Measurements from ENCODE around the gene ZMIZ2.

DNA sequence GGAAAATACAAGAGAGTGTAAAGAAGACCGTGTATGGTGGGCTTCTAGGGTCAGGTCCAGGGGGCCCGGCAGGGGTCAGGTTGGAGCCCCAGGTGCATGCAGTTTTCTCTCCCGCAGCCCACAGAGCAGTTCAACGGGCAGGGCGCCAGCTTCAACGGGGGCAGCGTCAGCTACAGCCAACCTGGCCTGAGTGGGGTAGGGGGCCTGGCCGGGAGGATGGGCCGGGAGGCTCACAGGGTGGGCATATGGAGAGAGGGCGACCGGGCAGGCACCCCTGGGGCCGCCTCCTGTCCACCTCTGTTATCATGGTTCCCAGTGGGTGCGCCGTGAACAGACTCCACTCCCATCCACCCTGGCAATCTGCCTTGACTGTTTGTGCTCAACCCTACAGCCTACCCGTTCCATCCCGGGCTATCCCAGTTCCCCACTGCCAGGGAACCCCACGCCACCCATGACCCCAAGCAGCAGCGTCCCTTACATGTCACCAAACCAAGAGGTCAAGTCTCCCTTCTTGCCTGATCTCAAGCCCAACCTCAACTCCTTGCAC is 11.5 kb downstream of the ZMIZ2 start:
- TF ChIP-seq POLR2A (IDR thresholded peaks at IDR 0.05) = no peak
- TF ChIP-seq, protein P1, sequence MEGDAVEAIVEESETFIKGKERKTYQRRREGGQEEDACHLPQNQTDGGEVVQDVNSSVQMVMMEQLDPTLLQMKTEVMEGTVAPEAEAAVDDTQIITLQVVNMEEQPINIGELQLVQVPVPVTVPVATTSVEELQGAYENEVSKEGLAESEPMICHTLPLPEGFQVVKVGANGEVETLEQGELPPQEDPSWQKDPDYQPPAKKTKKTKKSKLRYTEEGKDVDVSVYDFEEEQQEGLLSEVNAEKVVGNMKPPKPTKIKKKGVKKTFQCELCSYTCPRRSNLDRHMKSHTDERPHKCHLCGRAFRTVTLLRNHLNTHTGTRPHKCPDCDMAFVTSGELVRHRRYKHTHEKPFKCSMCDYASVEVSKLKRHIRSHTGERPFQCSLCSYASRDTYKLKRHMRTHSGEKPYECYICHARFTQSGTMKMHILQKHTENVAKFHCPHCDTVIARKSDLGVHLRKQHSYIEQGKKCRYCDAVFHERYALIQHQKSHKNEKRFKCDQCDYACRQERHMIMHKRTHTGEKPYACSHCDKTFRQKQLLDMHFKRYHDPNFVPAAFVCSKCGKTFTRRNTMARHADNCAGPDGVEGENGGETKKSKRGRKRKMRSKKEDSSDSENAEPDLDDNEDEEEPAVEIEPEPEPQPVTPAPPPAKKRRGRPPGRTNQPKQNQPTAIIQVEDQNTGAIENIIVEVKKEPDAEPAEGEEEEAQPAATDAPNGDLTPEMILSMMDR (IDR thresholded peaks at IDR 0.05) = no peak

All from prostate gland (tissue), 2 donors.